Kidney epithelial cell (primary cell): Measurements from ENCODE around the gene KLC4. TPM values are rescaled to one million over a fixed set of nuclear protein-coding genes. Genes with fewer than 3 reads are reported as not detected.

Experiments
- DNase-seq: peaks from one replicate; pipeline ENCODE4 v3.0.0-alpha.2; 2010; ENCODE audit warnings: low read depth
- H3K27me3 ChIP-seq: 2 replicates; pipeline ENCODE4 v1.6.0; 2011; ENCODE audit warnings: low read length; ENCODE audit not compliant: control insufficient read depth, insufficient read depth
- H3K36me3 ChIP-seq: 2 replicates; pipeline ENCODE4 v1.5.1; 2011; ENCODE audit warnings: low read length; ENCODE audit not compliant: control insufficient read depth, insufficient read depth
- H3K4me3 ChIP-seq: 2 replicates; pipeline ENCODE4 v1.5.1; 2011; ENCODE audit warnings: low read depth, mild to moderate bottlenecking, control low read depth, low read length
- CTCF ChIP-seq: IDR thresholded peaks from 2 replicates; pipeline ENCODE4 v1.5.1; 2011; ENCODE audit warnings: mild to moderate bottlenecking, moderate library complexity, low read length, control low read depth, inconsistent platforms; ENCODE audit not compliant: insufficient read depth, poor library complexity, severe bottlenecking
- total RNA-seq: library from RNA; depleted of rRNA; stranded (reverse); fragments of >200 nt; gene quantifications from 2 replicates; pipeline ENCODE4 v1.2.3, GENCODE V29; 2015

KLC4 gene
- total RNA-seq, 1 donor from 2014 or later = 21.6 TPM

DNA sequence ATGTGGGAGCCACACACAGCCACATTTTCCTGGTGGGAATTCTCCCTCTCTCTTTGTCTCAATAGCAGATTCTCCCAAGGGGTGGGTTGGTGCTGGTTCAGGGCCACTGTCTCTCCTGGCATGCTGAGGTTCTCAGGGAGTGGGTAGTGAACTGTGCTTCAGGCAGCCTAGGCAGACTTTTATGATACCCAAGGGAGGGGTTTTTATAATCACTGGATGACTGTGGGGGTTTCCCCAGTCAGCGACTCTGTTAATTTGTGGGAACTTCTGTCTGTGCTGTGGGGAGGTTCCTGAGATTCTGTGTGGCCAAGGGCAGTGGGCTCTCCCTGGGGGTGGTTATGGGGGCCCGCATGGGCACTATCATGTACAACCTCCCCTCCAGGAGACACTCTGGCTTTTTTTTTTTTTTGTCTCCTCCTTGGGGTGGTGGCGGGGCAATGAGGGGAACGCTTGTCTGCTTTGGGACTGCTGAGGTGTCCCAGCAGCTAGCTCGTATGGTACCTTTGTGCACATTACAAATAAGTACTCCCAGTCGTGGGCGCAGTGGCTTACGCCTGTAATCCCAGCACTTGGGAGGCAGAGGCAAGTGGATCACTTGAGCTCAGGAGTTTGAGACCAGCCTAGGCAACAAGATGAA is 26.7 kb downstream of the KLC4 start:
- Histone ChIP-seq H3K36me3 (no peaks in the 10 kb centered on the region), H3K27me3 (no peaks in the 10 kb centered on the region), H3K4me3 (no peak overlapping the region)
- DNase-seq = no peak
- no peak for TF ChIP-seq CTCF

DNA sequence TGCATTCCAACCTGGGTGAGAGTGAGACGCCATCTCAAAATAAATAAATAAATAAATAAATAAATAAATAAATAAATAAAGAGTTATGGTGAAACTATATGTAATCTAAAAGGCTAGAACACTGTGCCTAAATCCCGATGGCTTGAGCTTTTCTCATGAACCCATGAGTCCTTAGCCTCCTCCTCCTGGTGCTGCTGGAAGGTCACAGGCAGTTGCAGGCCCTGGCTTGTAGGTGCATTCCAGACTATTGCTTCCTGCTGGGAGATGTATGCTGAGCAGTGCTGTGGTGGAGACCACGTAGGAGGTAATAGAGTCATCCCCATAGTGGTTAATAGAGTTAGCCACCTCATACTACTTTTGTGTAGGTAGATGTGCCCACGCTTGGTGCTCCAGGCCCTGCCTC is 29.2 kb downstream of the KLC4 start:
- Histone ChIP-seq H3K4me3 (no peak overlapping the region), H3K36me3 (no peaks in the 10 kb centered on the region), H3K27me3 (no peaks in the 10 kb centered on the region)
- DNase-seq = no peak
- TF ChIP-seq CTCF = no peak

- Histone ChIP-seq H3K36me3 (no peaks in the 10 kb centered on the region), H3K27me3 (no peaks in the 10 kb centered on the region), H3K4me3 (no peak overlapping the region)
- no peak for TF ChIP-seq CTCF
- no peak for DNase-seq
Measured at GRCh38 chr6:43089467-43089866, 30.0 kb downstream of the KLC4 start.

DNA sequence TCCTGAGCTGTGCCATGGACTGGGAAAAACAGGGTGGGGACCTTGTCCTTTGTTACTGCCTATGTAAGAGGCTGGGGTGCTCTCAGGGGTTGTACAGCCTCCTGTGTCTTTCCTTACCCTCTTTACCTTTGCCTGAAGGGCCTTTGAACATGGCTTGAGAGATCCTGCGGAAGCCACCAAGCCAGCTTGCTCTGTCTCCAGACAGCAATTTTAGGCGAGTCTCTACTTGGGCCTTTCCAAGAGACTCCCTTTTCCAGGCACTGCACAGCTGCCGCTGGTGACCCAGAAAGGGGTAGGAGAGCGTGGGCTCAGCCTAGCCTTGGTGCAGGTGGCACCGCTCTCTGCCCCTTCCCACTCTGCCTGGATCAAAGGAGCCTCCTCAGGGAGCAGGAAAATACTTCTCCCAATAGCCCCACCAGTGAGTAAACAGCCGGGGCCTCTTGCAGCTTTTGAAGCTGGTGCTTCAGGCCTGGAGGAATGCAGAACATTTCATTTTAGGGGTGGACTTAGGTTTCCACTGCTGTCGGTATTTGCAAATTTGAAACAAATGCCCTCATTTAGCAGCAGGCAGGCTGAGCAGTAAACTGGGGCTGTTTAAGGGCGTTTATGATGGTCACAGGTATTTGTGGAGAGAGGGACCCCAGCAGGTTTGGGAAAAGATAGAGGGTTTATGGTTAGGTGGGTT is 30.6 kb downstream of the KLC4 start:
- H3K27me3 ChIP-seq = no peaks in the 10 kb centered on the region
- DNase-seq = no peak
- H3K4me3 ChIP-seq = no peak overlapping the region
- no peaks in the 10 kb centered on the region for H3K36me3 ChIP-seq
- no peak for TF ChIP-seq CTCF

GRCh38 chr6:43090559-43090956 is 31.1 kb downstream of the KLC4 start:
- no peak for DNase-seq
- Histone ChIP-seq H3K36me3 (no peaks in the 10 kb centered on the region), H3K27me3 (no peaks in the 10 kb centered on the region), H3K4me3 (no peak overlapping the region)
- no peak for TF ChIP-seq CTCF

DNA sequence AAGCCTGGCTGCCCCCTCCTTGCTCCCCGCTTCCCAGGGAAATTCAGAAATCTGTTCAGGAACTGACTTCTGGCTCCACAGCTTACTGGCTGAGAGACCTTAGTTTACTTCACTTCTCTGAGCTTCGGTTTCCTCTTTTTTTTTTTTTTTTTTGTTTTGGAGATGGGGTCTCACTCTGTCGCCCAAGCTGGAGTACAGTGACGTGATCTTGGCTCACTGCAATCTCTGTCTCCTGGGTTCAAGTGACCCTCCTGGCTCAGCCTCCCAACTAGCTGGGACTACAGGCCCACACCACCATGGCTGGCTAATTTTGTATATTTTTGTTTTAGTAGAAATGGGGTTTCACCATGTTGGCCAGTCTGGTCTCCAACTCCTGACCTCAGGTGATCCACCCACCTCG is 31.6 kb downstream of the KLC4 start:
- TF ChIP-seq CTCF = no peak
- Histone ChIP-seq H3K27me3 (no peaks in the 10 kb centered on the region), H3K4me3 (no peak overlapping the region), H3K36me3 (no peaks in the 10 kb centered on the region)
- DNase-seq = no peak
